Coronary artery (tissue), 2 donors: ENCODE measurements around the gene MYLK3.
"Not testable (repeated sequence)": the region's sequence is repeated elsewhere in the genome, so short reads cannot be mapped to it uniquely, and the experiment has no call there.

Experiments used
- DNase-seq: peaks from one replicate; pipeline ENCODE4 v3.0.0-alpha.2; 2017; ENCODE audit warnings: low spot score
- H3K27ac ChIP-seq, 2 donors: fragments of 200-600 bp; sonication (generic); one replicate each; pipeline ENCODE4 v1.5.1; 2016 to 2019
- H3K4me3 ChIP-seq: fragments of 200-600 bp; sonication (generic); 2 replicates; pipeline ENCODE4 v1.5.1; 2016; ENCODE audit warnings: mild to moderate bottlenecking, moderate library complexity
- CTCF ChIP-seq: fragments of 200-600 bp; sonication (generic); IDR thresholded peaks from one replicate; pipeline ENCODE4 v1.5.1; 2019; ENCODE audit warnings: antibody characterized with exemption

Gene MYLK3

GRCh38 chr16:46788891-46789474 lies 40.8 kb upstream of the MYLK3 start:
- no peak for TF ChIP-seq CTCF
- Histone ChIP-seq H3K4me3 (no peak overlapping the region), H3K27ac (no peak overlapping the region)
- DNase-seq = no peak

DNA sequence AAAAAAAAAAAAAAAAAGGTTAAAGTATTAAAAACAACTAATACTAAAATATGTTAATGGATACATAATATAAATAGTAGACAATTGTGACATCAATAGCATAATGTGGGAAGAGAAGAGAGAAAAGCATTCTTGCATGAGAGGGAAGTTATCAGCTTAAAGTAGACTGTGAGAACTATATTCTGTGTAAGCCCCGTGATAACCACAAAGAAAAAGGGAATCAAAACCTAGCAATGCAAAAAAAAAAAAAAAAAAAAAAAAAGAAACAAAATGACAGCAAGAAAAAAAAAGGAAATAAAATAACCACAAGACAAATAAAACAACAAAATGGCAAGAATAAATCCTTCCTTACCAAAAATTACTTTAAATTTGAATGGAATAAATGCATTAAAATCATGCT lies 39.8 kb upstream of the MYLK3 start:
- Histone ChIP-seq H3K4me3 (no peak overlapping the region), H3K27ac (no peak overlapping the region)
- TF ChIP-seq CTCF = no peak
- DNase-seq = no peak

- Histone ChIP-seq H3K4me3 (no peak overlapping the region), H3K27ac (no peak overlapping the region)
- no peak for TF ChIP-seq CTCF
- DNase-seq = no peak
These were observed 37.1 kb upstream of the MYLK3 start for GRCh38 chr16:46785076-46785845.

- not testable (repeated sequence) for DNase-seq, H3K27ac ChIP-seq, H3K4me3 ChIP-seq
These were observed 36.4 kb upstream of the MYLK3 start for GRCh38 chr16:46784569-46784968.

DNA sequence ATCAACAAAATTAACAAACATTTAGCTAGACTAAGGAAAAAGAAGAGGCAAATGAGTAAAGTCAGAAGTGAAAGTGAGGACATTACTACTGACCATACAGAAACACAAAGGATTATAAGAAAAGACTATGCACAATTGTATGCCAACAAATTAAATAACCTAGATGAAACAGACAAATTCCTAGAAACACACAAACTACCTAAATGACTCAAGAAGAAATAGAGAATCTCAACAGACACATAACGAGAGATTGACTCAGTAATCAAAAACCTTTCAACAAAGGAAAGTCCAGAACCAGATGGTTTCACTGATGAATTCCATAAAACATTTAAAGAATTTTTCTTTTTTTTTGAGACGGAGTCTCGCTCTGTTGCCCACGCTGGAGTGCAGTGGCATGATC lies 35.7 kb upstream of the MYLK3 start:
- Histone ChIP-seq H3K27ac (no peak overlapping the region), H3K4me3 (no peak overlapping the region)
- TF ChIP-seq CTCF = no peak
- DNase-seq = no peak

DNA sequence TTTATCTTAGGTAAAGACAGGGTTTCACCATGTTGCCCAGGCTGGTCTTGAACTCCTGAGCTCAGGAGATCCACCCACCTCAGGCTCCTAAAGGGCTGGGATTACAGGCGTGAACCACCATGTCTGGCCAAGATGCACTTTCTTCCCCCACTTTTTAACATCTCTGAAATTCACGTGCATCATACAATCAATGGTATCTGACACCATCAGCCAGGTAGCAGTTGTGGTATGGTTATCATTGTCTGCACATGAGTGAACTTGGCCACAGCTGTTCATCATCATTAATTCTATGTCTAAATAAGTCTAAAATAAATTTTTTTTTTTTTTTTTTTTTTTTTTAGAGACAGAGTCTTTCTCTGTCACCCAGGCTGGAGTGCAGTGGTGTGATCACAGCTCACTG lies 34.2 kb upstream of the MYLK3 start:
- no peak for TF ChIP-seq CTCF
- DNase-seq = no peak
- no peak overlapping the region for H3K4me3 ChIP-seq

DNA sequence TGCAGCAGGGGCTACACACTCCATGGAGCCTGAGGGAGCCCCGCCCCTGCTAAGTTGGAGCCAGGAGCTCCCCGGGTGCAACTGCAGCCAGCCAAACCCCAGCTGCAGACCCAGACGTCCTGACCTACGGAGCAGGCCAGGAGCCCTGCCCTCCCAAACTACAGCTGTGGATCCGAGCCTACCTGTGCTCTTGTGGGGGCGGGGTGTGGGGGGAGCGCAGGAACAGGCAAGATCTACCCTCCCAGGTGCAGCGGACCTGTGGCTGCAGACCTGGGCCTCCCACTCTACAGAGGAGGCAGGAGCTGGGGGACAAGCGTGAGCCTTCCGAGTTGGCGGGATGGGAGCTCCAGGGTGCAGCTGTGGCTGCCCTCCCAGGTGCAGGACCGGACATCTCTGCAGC lies 29.7 kb upstream of the MYLK3 start:
- Histone ChIP-seq H3K4me3 (no peak overlapping the region), H3K27ac (no peak overlapping the region)
- DNase-seq = no peak
- TF ChIP-seq CTCF = no peak

More for the DNA sequence above, 34.2 kb upstream of the MYLK3 start:
- H3K27ac ChIP-seq = no peak overlapping the region
